NCI-H774 (cell line): ENCODE results near the gene FOXO3.
"Not testable (repeated sequence)": the region's sequence is repeated elsewhere in the genome, so short reads cannot be mapped to it uniquely, and the experiment has no call there.

ENCODE experiments used
- DNase-seq: peaks from one replicate; lab custom pipeline; 2025; lab: John Stamatoyannopoulos, UW

The FOXO3 gene

GRCh38 chr6:108630050-108630714 is 69.5 kb downstream of the FOXO3 start:
- no peak for DNase-seq

GRCh38 chr6:108632441-108632840 is 71.7 kb downstream of the FOXO3 start:
- no peak for DNase-seq

GRCh38 chr6:108633436-108633835 is 72.7 kb downstream of the FOXO3 start:
- DNase-seq = no peak

- DNase-seq = no peak
Observed at GRCh38 chr6:108635505-108636226, 74.9 kb downstream of the FOXO3 start.

GRCh38 chr6:108637963-108638362 is 77.2 kb downstream of the FOXO3 start:
- DNase-seq = no peak

- DNase-seq = no peak
Observed at GRCh38 chr6:108638993-108639392, 78.3 kb downstream of the FOXO3 start.

GRCh38 chr6:108640104-108640503 is 79.4 kb downstream of the FOXO3 start:
- DNase-seq = no peak

GRCh38 chr6:108643184-108643583 is 82.5 kb downstream of the FOXO3 start:
- DNase-seq = no peak

GRCh38 chr6:108644252-108644651 is 83.5 kb downstream of the FOXO3 start:
- DNase-seq = no peak

GRCh38 chr6:108648191-108648590 is 87.5 kb downstream of the FOXO3 start:
- DNase-seq = no peak

- DNase-seq = no peak
Observed at GRCh38 chr6:108650325-108650724, 89.6 kb downstream of the FOXO3 start.

GRCh38 chr6:108650781-108651180 is 90.1 kb downstream of the FOXO3 start:
- DNase-seq = no peak

GRCh38 chr6:108651340-108652227 is 90.9 kb downstream of the FOXO3 start:
- DNase-seq = no peak

- DNase-seq = no peak
Observed at GRCh38 chr6:108652375-108652774, 91.7 kb downstream of the FOXO3 start.

GRCh38 chr6:108653949-108654348 is 93.2 kb downstream of the FOXO3 start:
- no peak for DNase-seq

GRCh38 chr6:108654465-108655106 is 93.9 kb downstream of the FOXO3 start:
- no peak for DNase-seq

GRCh38 chr6:108655806-108656651 is 95.3 kb downstream of the FOXO3 start:
- peak; percentile 53 for DNase-seq

GRCh38 chr6:108656836-108657235 is 96.1 kb downstream of the FOXO3 start:
- DNase-seq = peak; percentile 8

- no peak for DNase-seq
Observed at GRCh38 chr6:108658174-108658573, 97.5 kb downstream of the FOXO3 start.

GRCh38 chr6:108658785-108659184 is 98.1 kb downstream of the FOXO3 start:
- DNase-seq = not testable (repeated sequence)

GRCh38 chr6:108660251-108660650 is 99.5 kb downstream of the FOXO3 start:
- no peak for DNase-seq
